COLO668 (cell line): Measurements from ENCODE around the gene TBC1D3G.
"Not testable (repeated sequence)": the region's sequence is repeated elsewhere in the genome, so short reads cannot be mapped to it uniquely, and the experiment has no call there.

Source experiments
- DNase-seq: peaks from one replicate; lab custom pipeline; 2025; ENCODE audit not compliant: unreplicated experiment; lab: John Stamatoyannopoulos, UW

Gene TBC1D3G

DNA sequence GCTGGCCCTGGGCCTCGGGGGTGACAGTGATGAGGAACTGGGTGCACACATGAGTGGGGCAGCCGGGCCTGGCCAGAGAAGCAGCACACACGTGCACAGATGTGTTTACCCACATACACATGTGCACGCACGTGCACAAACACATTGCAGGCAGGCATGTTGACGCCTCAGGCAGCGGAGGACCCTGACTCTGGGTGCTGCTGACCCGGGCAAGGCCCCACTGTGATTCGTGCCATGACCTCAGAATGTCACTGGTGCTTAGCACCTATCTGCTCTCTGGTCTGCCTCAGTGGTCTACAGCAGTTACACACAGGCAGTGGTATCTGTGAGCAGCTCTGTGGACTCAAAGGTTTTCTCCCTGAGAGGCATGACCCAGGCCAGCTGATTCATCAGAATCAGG is at the start of gene TBC1D3G:
TSS of gene TBC1D3G (plus strand) at position 301 of the 400 bp plus-strand sequence. CDS start 1,528 bp downstream, outside the sequence.
- not testable (repeated sequence) for DNase-seq

DNA sequence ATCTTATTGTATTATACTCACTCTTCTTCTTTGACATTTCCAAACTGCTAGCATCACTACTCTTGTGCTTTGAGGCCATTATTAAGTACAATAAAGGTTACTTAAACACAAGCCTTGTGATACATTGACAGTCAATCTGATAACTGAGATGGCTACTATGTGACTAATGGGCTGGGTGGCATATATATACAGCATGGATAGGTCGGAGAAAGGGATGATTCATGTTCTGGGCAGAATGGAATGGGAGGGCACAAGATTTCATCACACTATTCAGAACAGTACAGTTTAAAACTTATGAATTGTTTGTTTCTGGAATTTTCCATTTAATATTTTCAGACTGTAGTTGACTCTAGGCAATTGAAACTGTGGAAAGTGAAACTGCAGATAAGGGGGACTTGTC is 40.4 kb upstream of the TBC1D3G start:
- DNase-seq, result not testable (repeated sequence)

DNA sequence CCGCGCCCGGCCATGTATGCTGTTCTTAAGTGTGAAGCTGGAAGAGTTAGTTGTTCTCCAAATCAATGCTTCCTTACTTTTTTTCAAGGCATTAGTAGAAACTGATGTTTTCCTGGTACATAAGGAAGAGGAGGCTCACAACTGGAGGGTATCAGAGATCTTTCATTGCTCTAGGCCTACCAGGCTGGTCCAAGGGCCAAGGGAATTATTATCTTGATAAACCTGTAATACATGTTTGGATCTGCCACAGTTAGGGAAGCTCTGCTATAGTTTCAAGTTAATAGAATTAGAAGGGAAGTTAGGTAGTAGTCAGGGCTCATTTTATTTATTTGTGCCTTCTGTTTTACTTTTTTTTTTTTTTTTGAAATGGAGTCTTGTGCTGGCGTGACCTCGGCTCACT is 39.5 kb upstream of the TBC1D3G start:
- not testable (repeated sequence) for DNase-seq

DNA sequence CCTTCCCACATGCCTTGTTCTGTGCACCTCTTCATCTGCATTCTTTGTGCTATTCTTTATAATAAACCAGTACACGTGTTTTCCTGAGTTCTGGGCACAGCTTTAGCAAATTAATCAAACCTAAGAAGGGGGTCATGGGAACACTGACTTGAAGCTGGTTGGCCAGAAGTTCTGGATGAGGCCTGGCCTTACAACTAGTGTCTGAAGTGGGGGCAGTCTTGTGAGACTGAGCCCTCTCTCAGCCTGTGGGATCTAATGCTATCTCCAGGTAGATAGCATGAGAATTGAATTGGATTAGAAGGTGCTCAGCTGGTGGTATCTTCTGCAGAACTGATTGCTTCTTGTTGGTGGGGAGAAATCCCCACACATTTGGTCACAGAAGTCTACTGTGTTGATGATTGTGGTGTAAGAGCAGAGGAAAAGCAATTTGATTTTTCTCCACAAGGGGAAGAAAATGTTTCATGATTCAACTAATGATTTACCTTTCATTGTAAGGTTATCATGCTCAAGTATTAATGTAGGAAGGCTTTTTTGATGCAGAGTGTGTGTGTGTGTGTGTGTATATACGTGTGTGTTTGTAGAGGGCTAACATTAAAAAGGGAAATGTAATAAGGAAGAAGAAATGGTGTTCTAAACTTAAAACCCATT is 33.6 kb upstream of the TBC1D3G start:
- DNase-seq, result not testable (repeated sequence)

DNA sequence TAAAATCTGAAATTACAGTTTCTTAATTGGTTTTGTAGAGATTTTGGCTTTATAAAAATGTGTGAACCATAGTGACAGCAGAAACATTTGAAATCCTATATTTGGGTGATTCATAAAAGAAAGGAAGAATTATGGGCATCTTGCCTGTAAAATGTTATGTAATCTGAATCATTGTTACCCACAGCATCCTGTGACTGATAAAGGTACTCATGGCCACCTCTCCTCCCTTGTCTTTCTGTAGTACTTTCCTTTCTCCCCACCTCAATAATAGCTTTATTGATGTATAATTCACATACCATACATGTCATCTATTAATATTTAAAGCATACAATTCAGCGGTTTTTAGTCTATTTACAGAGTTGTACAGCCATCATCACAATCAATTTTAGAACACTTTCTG is 28.5 kb upstream of the TBC1D3G start:
- DNase-seq, result not testable (repeated sequence)

DNA sequence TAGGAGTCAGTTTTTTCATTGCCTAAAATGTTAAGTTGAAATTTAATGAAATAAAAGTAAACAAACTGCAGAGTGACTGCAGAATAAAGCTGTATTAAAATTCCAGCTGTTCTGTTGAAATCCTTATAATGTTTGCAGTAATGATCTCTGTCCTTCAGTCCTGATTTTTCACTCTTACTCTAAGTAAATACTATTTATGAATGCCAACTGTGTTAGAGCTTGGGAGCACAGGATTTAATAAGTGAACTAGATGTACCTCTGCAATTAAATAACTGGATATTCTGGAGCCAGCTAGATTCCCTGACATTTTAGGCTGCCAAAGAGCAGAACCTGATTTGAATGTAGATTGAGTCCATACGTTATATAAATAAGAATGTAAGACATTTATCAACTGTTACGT is 7.9 kb upstream of the TBC1D3G start:
- not testable (repeated sequence) for DNase-seq

DNA sequence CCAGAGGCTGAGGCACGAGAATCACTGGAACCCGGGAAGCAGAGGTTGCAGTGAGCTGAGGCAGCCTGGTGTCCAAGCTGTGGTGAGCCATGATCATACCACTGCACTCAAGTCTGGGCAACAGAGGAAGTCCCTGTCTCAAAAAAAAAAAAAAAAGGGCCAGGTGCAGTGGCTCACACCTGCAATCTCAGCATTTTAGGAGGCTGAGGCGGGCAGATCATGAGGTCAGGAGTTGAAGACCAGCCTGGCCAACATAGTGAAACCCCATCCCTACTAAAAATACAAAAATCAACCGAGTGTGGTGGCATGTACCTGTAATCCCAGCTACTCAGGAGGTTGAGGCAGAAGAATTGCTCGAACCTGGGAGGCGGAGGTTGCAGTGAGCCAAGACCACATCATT is 38.8 kb downstream of the TBC1D3G start:
- DNase-seq, result not testable (repeated sequence)

DNA sequence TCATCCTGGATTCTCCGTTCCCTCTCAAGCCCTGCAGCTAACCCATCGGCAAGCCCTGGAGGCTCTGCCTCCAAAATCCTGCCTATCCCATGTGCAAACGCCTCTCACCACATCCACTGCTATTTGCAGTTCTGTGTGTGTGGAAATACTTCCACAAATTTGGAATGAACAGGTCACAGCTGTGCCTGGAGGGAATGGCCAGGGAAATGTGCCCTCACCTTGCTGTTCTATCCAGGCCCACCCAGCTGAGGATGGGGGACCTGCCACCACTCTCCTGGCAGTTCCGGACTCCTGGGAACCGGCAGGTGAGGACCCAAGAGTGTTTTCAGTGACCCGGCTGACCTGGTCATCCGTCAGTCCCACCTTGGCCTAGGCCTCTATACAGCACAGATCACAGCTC is 52.3 kb downstream of the TBC1D3G start:
- DNase-seq, result not testable (repeated sequence)
